Stimulated activated CD8-positive, alpha-beta memory T cell treated with anti-CD3 and anti-CD28 coated beads, Interleukin-4, amount 100 ng/mL, for 24 hours (primary cell): ENCODE measurements around the gene CST6.
"Not testable (repeated sequence)": the region's sequence is repeated elsewhere in the genome, so short reads cannot be mapped to it uniquely, and the experiment has no call there.

ENCODE experiments used
- DNase-seq: peaks from one replicate; pipeline ENCODE4 v3.0.0-alpha.2; 2020; ENCODE audit warnings: low read depth

Gene CST6

DNA sequence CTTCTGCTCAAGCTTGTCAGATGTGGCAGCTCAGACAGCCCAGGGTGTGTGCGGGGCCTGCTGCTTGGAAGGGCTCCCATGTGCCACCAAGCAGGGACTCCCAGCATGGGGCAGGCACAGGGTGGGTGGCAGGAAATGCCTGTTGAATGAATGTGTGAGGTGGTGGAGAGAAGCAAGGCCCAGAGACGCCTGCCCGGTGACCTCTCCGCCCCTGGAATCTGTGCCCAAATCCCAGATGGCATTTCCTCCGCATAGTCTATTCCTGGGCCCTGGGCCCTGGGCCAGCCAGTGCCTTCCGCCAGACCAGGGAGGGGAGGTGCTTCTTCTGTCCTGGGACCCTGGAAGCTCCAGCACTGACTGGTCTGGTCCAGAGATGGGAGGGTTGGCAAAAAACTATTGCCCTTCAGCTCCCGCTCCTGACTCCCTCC lies 3.7 kb downstream of the CST6 start:
- DNase-seq, result no peak

GRCh38 chr11:66015936-66016792 lies 4.4 kb downstream of the CST6 start:
- DNase-seq, result no peak

- DNase-seq, result no peak
Observed at GRCh38 chr11:66016793-66017177, 5.0 kb downstream of the CST6 start.

DNA sequence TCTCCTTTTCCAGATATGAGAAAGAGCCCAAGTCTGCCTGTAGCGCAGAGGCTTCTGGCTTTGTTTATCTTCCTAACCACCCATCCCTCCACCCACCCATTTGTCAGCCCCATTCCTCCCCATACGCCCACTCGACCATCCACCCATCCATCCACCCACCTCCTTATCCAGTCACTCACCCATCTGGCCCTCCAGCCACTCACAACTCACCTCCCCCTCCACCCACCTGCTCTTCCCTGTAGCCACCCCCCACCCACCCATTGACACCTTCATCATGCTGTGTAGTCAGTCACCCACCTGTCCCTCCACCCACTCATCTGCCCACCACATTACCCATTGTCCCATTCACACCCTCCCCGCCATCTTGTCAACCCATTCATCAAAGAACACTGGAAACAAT lies 5.5 kb downstream of the CST6 start:
- DNase-seq, result no peak

DNA sequence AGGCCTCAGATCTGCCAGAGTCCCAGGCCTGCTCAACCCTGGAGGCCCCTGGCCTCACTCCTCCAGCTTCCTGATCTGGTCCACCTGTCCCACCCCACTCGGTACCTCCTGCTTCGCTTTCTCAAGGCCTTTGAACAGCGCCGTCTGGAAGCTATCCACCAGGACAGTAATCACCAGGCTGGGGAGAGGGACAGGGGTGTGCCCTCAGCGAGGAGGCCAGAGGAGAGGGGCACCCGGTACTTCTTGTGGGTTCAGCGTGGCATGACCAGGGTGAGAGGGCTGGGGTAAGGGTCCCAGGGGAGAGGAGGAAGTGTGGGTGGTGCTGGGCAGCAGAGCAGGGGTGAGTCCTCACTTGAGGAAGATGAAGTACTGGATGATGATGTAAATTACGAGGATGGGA lies 8.4 kb downstream of the CST6 start:
- no peak for DNase-seq

DNA sequence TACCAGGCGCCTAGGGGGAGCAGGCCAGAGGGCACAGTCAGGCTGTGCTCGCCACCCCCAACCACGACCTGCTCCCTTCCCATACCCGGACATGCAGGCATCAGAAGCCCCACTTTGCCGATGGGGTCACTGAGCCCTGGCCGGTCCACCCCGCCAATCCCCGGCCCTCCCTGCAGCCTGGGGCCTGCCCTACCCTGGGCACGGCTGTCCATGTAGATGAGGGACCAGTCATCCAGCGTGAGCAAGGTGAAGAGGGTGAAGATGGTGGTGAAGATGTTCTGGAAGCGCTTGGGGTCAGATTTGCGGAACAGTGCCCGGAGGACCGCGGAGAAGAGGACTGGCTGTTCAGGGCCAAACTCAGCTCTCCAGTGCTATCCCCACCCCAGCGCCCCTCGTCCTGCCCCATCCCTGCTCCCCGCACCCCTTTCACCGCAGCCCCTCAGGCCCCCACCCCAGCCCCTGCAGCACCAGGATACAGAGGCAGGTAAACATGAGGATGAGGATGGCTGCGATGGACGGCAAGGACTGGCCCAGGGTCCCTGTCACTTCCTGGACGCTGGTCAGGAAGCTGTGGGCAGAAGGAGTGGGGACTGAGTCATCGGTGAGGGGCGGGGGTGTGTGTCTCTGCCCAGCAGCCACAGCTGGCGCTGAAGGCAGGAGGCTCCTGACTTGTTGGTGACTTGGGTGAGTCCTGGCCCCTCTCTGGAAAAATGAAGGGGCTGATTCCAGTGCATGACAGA lies 9.0 kb downstream of the CST6 start:
- DNase-seq, result no peak

DNA sequence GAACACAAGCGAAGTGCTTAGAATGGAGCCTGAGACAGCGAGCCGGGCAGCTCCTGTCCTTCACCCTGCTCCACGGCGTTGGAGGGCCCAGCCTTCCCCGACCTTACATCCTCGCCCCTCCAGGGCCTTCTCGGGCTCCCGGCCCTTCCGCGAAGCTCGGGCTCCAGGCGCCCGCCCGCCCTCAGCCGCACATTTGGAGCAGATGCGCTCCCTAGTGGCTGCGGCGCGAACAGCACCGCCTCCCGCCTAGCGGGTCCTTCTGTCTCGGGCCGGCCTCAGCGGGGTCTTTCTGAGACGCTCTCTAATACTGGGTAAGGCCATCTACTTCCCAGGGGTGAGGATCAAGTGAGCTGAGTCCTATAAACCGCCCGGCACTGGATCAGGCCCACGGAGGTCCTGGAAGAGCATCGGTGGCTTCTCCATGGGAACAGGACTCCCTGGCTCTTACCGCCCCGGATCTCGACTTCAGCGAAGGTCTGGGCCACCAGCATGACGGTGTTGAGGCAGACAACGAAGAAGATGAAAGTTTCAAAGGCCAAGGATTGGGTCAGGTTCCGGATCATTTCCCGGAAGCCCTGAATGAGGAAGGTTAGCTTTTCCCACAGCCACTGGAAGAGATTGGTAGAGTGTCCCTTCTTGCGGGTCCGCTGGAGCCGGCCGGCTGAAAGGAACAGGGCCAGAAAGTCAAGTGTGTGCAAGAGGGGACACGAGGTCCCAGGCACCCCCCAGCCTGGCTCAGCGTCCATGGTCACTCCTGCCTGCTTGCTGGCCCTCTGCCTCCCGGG lies 10.8 kb downstream of the CST6 start:
- peak; percentile 69 for DNase-seq

- not testable (repeated sequence) for DNase-seq
Observed at GRCh38 chr11:66023186-66023440, 11.3 kb downstream of the CST6 start.

DNA sequence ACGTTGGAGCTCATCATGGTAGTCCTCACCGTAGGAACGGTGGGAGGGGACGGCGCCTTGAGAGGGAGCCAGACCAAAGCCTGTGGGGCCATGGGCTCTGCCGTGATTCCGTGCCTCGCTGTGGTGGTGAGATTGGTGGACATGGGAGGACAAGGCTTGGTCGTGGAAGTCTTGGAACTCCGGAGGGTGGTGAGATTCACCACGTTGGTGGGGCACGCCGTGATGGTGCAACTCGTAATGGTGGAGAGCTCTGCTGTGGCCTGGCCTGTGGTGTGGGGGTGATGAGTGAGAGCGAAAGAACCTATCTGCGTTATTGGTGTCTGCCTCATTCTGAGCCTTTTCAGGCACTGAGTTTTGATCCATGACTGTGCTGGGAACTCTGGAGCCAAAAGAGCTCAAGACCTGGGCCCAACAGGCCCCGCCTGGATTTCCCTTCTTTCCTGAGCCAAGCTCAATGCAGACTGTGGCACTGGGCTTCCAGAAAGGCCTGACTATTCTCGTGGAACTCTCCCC lies 14.3 kb downstream of the CST6 start, which contains the start of gene CATSPER1:
CATSPER1 (minus strand) TSS at position 463 of the 513 bp plus-strand sequence; CDS start at position 363, 100 bp downstream.
- DNase-seq, result no peak

DNA sequence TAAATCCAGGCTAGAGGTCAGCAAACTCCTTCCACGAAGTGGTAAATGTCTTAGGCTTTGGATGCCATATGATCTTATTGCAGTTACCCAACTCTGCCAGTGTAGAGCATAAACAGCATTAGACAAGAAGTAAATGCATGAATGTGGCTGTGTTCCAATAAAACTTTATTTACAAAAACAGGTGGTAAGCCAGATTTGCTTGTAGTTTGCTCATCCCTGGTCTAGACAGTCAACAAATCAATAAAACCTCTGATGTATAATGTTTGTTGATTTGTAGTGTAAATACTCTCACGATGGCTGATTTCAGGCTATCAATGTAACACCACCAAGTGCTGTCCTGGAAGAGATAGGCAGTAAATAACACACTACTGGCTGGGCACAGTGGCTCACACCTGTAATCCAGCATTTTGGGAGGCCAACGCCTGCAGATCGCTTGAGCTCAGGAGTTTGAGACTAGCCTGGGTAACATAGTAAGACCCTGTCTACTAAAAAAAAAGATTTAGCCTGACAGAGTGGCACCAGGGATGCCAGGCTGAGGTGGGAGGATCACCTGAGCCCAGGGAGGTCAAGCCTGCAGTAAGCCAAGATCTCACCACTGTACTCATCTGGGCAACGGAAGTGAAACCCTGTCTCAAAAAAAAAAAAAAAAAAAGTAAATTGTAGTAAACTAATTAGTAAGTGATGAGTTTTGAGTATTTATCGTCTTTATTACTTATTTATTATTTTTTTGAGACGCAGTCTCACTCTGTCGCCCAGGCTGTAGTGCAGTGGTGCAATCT lies 21.3 kb downstream of the CST6 start:
- no peak for DNase-seq

DNA sequence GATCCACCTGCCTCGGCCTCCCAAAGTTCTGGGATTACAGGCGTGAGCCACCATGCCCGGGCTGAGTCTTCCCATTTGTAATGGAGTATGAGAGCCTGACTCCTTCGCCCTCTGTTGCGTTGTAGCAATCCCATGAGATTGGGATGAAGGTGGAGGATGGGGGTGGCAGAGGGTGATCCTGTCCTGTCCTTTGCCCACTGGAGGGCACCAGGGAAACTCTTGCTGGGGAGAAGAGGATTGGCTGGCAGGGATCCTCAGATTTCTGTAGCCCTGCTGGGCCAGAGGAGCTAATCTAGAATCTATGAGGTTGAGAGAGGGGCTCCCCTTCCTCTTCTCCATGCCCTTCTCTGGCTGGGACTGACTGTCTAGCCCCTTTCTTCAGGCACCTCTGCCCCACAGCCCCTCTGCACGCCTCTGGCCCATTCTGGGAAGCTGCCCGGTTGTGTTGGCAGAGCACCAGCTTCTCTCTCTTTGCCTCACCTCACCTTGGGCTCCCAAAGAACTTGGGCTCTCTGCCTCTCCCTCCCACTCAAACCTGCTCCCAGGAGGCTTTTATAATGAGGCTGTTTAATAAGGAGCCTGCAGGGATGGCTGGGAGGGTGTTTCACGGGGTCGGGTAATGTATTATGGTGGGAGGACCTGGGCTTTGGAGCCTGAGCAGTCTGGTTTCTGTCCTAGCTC lies 24.0 kb downstream of the CST6 start:
- DNase-seq, result no peak

- DNase-seq, result no peak
Observed at GRCh38 chr11:66036334-66036710, 24.5 kb downstream of the CST6 start.

GRCh38 chr11:66037327-66037726 lies 25.5 kb downstream of the CST6 start:
- DNase-seq, result no peak

GRCh38 chr11:66039765-66040164 lies 28.0 kb downstream of the CST6 start:
- no peak for DNase-seq

DNA sequence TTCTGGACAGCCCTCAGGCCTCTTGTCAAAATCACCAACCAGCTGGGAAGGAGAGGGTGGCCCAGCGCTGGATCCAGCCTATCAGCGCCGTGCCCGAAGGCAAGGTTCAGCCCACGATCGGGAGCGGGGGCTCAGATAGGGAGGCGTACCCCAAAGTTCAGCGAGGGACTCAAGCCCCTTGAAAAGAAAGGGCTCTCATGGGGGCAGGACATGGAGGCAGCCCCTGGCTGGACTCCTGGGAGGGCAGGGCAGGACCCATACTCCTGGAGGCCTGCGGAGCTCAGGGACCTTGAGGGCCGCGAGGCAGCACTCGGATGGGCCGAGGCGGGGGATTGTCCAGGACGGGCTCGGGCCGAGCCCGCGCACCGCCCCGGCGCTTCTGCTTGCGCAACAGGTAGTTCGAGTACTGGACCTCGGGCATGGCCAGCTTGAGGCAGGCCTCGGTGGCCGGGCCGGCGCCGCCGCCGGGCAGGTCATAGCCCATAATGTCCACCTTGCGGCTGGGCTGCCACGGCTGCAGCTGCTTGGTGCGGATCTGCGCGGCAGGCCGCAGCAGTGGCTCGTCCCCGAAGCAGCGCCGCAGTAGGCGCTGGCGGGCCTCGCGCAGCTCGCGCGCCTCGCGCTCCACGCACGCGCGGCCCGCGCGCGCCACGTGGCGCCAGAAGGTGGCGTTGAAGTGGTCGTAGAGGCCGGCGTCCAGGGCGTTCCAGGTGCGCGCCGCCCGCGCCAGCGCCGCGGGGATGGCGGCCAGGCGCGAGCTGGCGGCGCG lies 30.6 kb downstream of the CST6 start:
- DNase-seq, result no peak

- no peak for DNase-seq
Observed at GRCh38 chr11:66042996-66043906, 31.4 kb downstream of the CST6 start.

DNA sequence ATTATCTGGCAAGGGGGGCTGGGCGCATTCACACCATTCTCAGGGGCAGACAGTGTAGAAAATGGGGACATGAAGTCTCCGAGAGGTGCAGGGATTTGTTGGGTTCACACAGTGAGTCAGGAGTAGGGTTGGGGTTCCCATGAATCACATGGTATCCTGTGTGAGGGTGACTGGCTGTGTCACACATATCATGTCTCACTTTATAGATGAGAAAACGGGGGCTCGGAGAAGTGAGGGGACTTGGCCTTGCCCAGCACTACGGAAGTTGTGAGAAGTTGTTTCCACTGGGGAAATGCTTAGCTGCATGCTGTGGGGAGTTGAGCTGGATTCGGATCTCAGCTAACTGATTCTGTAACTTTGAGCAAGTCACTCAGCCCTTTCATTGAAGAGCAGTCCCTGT lies 32.9 kb downstream of the CST6 start:
- DNase-seq, result no peak

- DNase-seq, result peak; percentile 76
Observed at GRCh38 chr11:66045177-66045639, 33.4 kb downstream of the CST6 start.

DNA sequence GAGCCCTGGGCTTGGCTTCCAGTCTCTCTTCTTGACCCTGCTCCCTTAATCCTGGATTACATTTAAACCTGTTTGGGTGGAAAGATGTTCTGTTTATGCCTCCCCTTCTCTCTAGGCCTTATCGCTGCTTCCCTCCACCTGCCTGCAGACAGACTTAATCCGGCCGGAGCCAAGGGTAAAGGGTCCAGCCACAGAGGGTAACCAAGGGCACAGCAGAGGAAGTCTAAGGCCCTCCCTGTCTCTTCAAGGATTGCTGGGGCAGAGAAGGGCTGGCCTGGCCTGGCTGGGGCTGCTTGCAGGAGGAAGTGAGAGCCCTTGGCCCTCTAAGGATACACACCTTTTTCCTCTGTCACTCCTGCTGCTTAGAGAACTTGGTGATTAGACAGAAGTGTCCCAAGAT lies 35.1 kb downstream of the CST6 start:
- no peak for DNase-seq
